Epithelial cell of esophagus (primary cell): Measurements from ENCODE around the gene GPR83.
A peak's percentile ranks its signal among the peaks of the same experiment; 100 is the strongest.

Experiments used
- DNase-seq: peaks from one replicate; pipeline ENCODE4 v3.0.0; 2010; ENCODE audit warnings: low read depth
- H3K4me3 ChIP-seq: 2 replicates; pipeline ENCODE4 v1.5.1; 2011; ENCODE audit warnings: mild to moderate bottlenecking, low read length, control low read depth
- TF ChIP-seq, protein P1 (sequence below): IDR thresholded peaks from 2 replicates; pipeline ENCODE4 v1.5.1; 2011; ENCODE audit warnings: low read depth, mild to moderate bottlenecking, low read length, control low read depth, inconsistent platforms; ENCODE audit not compliant: insufficient read depth; ENCODE audit errors: missing control alignments

Gene GPR83

DNA sequence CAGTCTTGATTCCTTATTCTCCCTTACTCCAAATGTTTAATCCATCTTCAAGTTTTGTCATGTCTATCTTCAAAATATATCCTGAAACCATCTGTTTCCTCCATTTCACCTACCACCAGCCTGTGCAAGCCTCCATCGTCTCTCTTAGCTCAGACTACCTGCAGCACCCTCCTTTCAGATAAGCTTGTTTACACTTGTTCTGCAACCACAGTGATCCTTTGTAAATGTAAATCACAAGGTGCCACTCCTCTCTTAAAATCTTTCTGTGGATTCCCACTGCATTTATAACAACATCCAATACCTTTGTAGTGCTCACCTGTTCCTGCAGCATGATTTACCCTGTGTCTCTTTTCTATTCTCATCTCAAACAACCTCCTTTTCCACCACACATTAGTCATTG is 31.8 kb upstream of the GPR83 start:
- DNase-seq = peak; percentile 5
- H3K4me3 ChIP-seq = no peak overlapping the region
- TF ChIP-seq, protein P1, sequence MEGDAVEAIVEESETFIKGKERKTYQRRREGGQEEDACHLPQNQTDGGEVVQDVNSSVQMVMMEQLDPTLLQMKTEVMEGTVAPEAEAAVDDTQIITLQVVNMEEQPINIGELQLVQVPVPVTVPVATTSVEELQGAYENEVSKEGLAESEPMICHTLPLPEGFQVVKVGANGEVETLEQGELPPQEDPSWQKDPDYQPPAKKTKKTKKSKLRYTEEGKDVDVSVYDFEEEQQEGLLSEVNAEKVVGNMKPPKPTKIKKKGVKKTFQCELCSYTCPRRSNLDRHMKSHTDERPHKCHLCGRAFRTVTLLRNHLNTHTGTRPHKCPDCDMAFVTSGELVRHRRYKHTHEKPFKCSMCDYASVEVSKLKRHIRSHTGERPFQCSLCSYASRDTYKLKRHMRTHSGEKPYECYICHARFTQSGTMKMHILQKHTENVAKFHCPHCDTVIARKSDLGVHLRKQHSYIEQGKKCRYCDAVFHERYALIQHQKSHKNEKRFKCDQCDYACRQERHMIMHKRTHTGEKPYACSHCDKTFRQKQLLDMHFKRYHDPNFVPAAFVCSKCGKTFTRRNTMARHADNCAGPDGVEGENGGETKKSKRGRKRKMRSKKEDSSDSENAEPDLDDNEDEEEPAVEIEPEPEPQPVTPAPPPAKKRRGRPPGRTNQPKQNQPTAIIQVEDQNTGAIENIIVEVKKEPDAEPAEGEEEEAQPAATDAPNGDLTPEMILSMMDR = no peak

- TF ChIP-seq, protein P1 = no peak
- no peak overlapping the region for H3K4me3 ChIP-seq
- peak; percentile 35 for DNase-seq
Measured at GRCh38 chr11:94424662-94425061, 23.4 kb upstream of the GPR83 start.

DNA sequence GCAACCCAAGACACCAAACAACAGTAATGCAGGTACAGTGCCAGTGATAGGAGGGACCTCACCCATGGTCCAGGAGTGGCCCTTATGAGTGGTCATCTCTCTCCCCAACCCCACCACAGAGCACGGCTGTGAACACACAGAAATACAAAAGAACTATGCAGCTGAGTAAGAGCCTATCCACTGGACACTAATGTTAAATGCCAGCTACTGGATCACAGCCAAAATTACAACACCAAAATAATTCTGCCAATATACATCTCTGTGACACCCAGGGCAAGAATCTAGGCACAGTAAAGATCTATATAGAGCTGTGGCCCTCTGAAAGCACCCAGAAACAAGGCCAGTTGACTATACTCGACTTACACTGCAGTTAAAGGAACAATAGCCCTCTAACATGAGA is 22.8 kb upstream of the GPR83 start:
- H3K4me3 ChIP-seq = no peak overlapping the region
- DNase-seq = peak; percentile 16
- TF ChIP-seq, protein P1 = no peak

DNA sequence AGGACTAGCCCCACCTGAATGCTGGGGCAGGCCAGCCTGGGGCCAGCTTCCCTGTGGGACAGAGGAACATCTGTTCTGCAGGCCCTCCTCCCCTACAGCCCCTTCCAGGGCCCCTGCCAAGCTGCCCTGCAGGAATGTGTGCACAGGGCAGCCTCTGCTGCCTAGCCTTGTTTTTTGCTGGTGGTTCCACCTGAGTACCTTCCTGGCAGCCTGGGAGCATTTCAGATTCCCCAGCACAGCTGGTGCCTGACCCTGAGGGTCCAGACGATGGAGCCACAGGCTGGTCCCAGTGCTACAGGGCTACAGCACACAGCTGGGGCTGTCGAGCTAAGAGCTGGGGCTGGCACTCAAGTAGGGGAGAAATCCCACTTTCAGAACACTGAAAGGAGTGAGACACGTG is 22.3 kb upstream of the GPR83 start:
- DNase-seq = no peak
- TF ChIP-seq, protein P1 = no peak
- H3K4me3 ChIP-seq = no peak overlapping the region

- no peak for DNase-seq
- TF ChIP-seq, protein P1 = no peak
- no peak overlapping the region for H3K4me3 ChIP-seq
Measured at GRCh38 chr11:94418123-94418765, 17.0 kb upstream of the GPR83 start.

- TF ChIP-seq, protein P1 = peak; percentile 64
- H3K4me3 ChIP-seq = no peak overlapping the region
- peak; percentile 47 for DNase-seq
Measured at GRCh38 chr11:94417386-94417987, 16.3 kb upstream of the GPR83 start.

GRCh38 chr11:94405062-94405833 is 4.0 kb upstream of the GPR83 start:
- no peak overlapping the region for H3K4me3 ChIP-seq
- TF ChIP-seq, protein P1 = no peak
- no peak for DNase-seq
